GM13976 (cell line): ENCODE measurements around the gene ATOSB.

Experiments
- DNase-seq: peaks from one replicate; pipeline ENCODE4 v3.0.0; 2012; ENCODE audit warnings: low spot score
- CTCF ChIP-seq: IDR thresholded peaks from 2 replicates; pipeline ENCODE4 v1.5.1; 2012; ENCODE audit warnings: borderline replicate concordance, mild to moderate bottlenecking; ENCODE audit not compliant: insufficient read depth; ENCODE audit errors: extremely low read depth, missing control alignments, control extremely low read depth
- in situ Hi-C: fragments of 300-500 bp; cut with MboI; formaldehyde crosslinking; loops from one replicate; pipeline ENCODE4 v1.12.0; 2022; ENCODE audit warnings: low sequenced_read_pairs, mixed read lengths, inconsistent platforms; ENCODE audit not compliant: unreplicated experiment

Gene ATOSB

GRCh38 chr9:35067056-35067455 lies 48.6 kb downstream of the ATOSB start:
- in situ Hi-C loops = no loop called here
- TF ChIP-seq CTCF = no peak
- no peak for DNase-seq

- in situ Hi-C loops = no loop called here
- no peak for TF ChIP-seq CTCF
- no peak for DNase-seq
Measured at GRCh38 chr9:35060548-35061207, 55.0 kb downstream of the ATOSB start.

- TF ChIP-seq CTCF = no peak
- DNase-seq = no peak
- in situ Hi-C loops = no loop called here
Measured at GRCh38 chr9:35059438-35059837, 56.2 kb downstream of the ATOSB start.

GRCh38 chr9:35057271-35057620 lies 58.4 kb downstream of the ATOSB start:
- in situ Hi-C loops = no loop called here

GRCh38 chr9:35056571-35057270 lies 58.9 kb downstream of the ATOSB start:
- no peak for DNase-seq
- in situ Hi-C loops = no loop called here

More at GRCh38 chr9:35057271-35057620, 58.4 kb downstream of the ATOSB start:
- DNase-seq = no peak
- TF ChIP-seq CTCF = no peak

More at GRCh38 chr9:35056571-35057270, 58.9 kb downstream of the ATOSB start:
- no peak for TF ChIP-seq CTCF
